Astrocyte (in vitro differentiated cells and primary cell): ENCODE measurements around the gene NARS2. TPM values are rescaled to one million over a fixed set of nuclear protein-coding genes. Genes with fewer than 3 reads are reported as not detected.

ENCODE experiments used
- DNase-seq: peaks from one replicate; pipeline ENCODE4 v3.0.0-alpha.2; 2010; ENCODE audit warnings: low read depth
- FAIRE-seq: peaks from 2 replicates; lab custom pipeline; 2011; peaks lifted over from hg19 to GRCh38; lab: Jason Lieb, UNC
- H2AFZ ChIP-seq: 2 replicates; pipeline ENCODE4 v1.6.0; 2012; ENCODE audit warnings: low read depth, low read length, inconsistent platforms
- H3K27ac ChIP-seq: 2 replicates; pipeline ENCODE4 v1.5.1; 2011; ENCODE audit warnings: low read depth, low read length, inconsistent platforms
- H3K27me3 ChIP-seq: 2 replicates; pipeline ENCODE4 v1.6.0; 2011; ENCODE audit warnings: low read length, inconsistent platforms; ENCODE audit not compliant: insufficient read depth
- H3K36me3 ChIP-seq: 2 replicates; pipeline ENCODE4 v1.5.1; 2011; ENCODE audit warnings: low read length, inconsistent platforms; ENCODE audit not compliant: insufficient read depth
- H3K4me1 ChIP-seq: 2 replicates; pipeline ENCODE4 v1.5.1; 2011; ENCODE audit warnings: low read length, inconsistent platforms; ENCODE audit not compliant: insufficient read depth
- H3K4me2 ChIP-seq: 2 replicates; pipeline ENCODE4 v1.6.0; 2012; ENCODE audit warnings: low read length, inconsistent platforms
- H3K4me3 ChIP-seq: 2 replicates; pipeline ENCODE4 v1.5.1; 2011; ENCODE audit warnings: low read depth, mild to moderate bottlenecking, low read length, inconsistent platforms; ENCODE audit not compliant: insufficient read depth
- H3K79me2 ChIP-seq: 2 replicates; pipeline ENCODE4 v1.6.0; 2012; ENCODE audit warnings: mild to moderate bottlenecking, low read length, inconsistent platforms; ENCODE audit not compliant: insufficient read depth
- H3K9ac ChIP-seq: 2 replicates; pipeline ENCODE4 v1.6.0; 2012; ENCODE audit warnings: mild to moderate bottlenecking, low read length, inconsistent platforms
- H3K9me3 ChIP-seq: 2 replicates; pipeline ENCODE4 v1.5.1; 2012; ENCODE audit warnings: low read depth, mild to moderate bottlenecking, low read length, inconsistent platforms; ENCODE audit not compliant: insufficient read depth
- H4K20me1 ChIP-seq: 2 replicates; pipeline ENCODE4 v1.6.0; 2012; ENCODE audit warnings: low read length, inconsistent platforms; ENCODE audit not compliant: insufficient read depth
- H3K27ac Mint-ChIP-seq: one replicate; pipeline ENCODE4 v1.8.0; 2021; ENCODE audit warnings: mild to moderate bottlenecking, mixed read lengths; ENCODE audit not compliant: unreplicated experiment
- H3K27me3 Mint-ChIP-seq: one replicate; pipeline ENCODE4 v1.8.0; 2021; ENCODE audit warnings: low read depth, mixed read lengths; ENCODE audit not compliant: unreplicated experiment
- H3K36me3 Mint-ChIP-seq: one replicate; pipeline ENCODE4 v1.8.0; 2021; ENCODE audit warnings: low read depth, mixed read lengths; ENCODE audit not compliant: unreplicated experiment
- H3K4me1 Mint-ChIP-seq: one replicate; pipeline ENCODE4 v1.8.0; 2021; ENCODE audit warnings: low read depth, mixed read lengths; ENCODE audit not compliant: unreplicated experiment
- H3K4me3 Mint-ChIP-seq: one replicate; pipeline ENCODE4 v1.8.0; 2021; ENCODE audit warnings: mild to moderate bottlenecking, moderate library complexity, mixed read lengths; ENCODE audit not compliant: unreplicated experiment
- H3K9me3 Mint-ChIP-seq: one replicate; pipeline ENCODE4 v1.8.0; 2021; ENCODE audit warnings: mild to moderate bottlenecking, mixed read lengths; ENCODE audit not compliant: unreplicated experiment
- EZH2 ChIP-seq: IDR thresholded peaks from 2 replicates; pipeline ENCODE4 v1.6.1; 2012; ENCODE audit warnings: mild to moderate bottlenecking, low read length, inconsistent platforms; ENCODE audit not compliant: insufficient read depth
- total RNA-seq: library from RNA; stranded (reverse); gene quantifications from 2 replicates; pipeline ENCODE4 v1.2.1, GENCODE V29; 2021
- TF ChIP-seq, protein P1 (sequence below): IDR thresholded peaks from 2 replicates; pipeline ENCODE4 v1.5.1; 2011; ENCODE audit warnings: low read depth, mild to moderate bottlenecking, inconsistent platforms, low read length, moderate library complexity; ENCODE audit not compliant: insufficient read depth

Gene NARS2
- total RNA-seq, 1 donor from 2014 or later, result 10.1 TPM

DNA sequence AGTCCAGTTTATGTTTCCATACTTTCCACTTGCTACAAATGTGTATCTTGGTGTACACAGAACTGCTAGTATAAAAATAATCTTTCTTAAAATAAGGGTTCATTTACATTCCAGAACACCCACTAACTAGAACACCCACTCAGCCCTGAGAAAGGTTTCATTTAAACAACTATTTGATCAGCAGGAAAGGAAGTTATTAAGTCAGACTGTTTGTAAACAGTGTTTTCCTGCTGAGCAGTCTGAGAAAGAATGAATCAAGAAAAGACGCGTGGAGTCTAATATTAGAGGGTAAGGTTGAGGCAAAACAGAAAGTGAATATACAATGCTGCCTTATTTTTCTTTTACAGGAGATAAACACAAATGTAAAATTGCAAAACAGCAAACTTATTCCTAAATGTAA, 32.7 kb downstream of the NARS2 start:
- H3K36me3 Mint-ChIP-seq, result peaks cover 7% of the 10 kb centered on the region
- Histone ChIP-seq H2AFZ (no peak overlapping the region), H3K4me3 (no peak overlapping the region), H3K27me3 (no peaks in the 10 kb centered on the region), H3K27ac (no peak overlapping the region), H3K79me2 (no peaks in the 10 kb centered on the region), H3K9ac (no peak overlapping the region), H3K36me3 (no peaks in the 10 kb centered on the region), H3K4me1 (no peaks in the 10 kb centered on the region), H4K20me1 (no peaks in the 10 kb centered on the region), H3K9me3 (no peaks in the 10 kb centered on the region), H3K4me2 (no peak overlapping the region)
- no peak overlapping the region for H3K27ac Mint-ChIP-seq
- no peaks in the 10 kb centered on the region for H3K4me1 Mint-ChIP-seq
- no peak for TF ChIP-seq EZH2
- TF ChIP-seq, protein P1, sequence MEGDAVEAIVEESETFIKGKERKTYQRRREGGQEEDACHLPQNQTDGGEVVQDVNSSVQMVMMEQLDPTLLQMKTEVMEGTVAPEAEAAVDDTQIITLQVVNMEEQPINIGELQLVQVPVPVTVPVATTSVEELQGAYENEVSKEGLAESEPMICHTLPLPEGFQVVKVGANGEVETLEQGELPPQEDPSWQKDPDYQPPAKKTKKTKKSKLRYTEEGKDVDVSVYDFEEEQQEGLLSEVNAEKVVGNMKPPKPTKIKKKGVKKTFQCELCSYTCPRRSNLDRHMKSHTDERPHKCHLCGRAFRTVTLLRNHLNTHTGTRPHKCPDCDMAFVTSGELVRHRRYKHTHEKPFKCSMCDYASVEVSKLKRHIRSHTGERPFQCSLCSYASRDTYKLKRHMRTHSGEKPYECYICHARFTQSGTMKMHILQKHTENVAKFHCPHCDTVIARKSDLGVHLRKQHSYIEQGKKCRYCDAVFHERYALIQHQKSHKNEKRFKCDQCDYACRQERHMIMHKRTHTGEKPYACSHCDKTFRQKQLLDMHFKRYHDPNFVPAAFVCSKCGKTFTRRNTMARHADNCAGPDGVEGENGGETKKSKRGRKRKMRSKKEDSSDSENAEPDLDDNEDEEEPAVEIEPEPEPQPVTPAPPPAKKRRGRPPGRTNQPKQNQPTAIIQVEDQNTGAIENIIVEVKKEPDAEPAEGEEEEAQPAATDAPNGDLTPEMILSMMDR, result no peak
- DNase-seq, result no peak
- H3K4me3 Mint-ChIP-seq, result no peak overlapping the region
- FAIRE-seq, result no peak
- no peaks in the 10 kb centered on the region for H3K27me3 Mint-ChIP-seq
- no peaks in the 10 kb centered on the region for H3K9me3 Mint-ChIP-seq

DNA sequence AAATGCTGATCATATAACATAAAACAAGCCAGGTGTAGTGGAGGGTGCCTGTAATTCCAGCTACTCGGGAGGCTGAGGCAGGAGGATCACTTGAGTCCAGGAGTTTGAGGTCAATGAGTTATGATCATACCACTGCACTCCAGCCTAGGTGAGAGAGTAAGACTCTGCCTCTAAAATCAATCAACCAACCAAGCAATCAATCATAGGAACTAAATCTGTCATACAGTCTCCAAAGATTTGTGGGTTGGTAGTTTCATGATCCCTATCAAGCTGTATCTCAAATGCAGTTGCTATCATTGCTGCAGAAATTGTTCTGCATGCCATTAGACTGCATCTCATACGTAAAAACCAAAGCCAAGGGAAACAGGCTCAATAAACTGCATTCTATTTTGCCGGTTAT, 33.1 kb downstream of the NARS2 start:
- Histone ChIP-seq H3K4me1 (no peaks in the 10 kb centered on the region), H3K79me2 (no peaks in the 10 kb centered on the region), H3K27me3 (no peaks in the 10 kb centered on the region), H3K4me3 (no peak overlapping the region), H3K9ac (no peak overlapping the region), H3K27ac (no peak overlapping the region), H3K9me3 (no peaks in the 10 kb centered on the region), H3K36me3 (no peaks in the 10 kb centered on the region), H3K4me2 (no peak overlapping the region), H4K20me1 (no peaks in the 10 kb centered on the region), H2AFZ (no peak overlapping the region)
- DNase-seq (no peak), FAIRE-seq (no peak)
- TF ChIP-seq, protein P1, result no peak
- no peak for TF ChIP-seq EZH2
- Mint-ChIP-seq H3K36me3 (peaks cover 6% of the 10 kb centered on the region), H3K27ac (no peak overlapping the region), H3K9me3 (no peaks in the 10 kb centered on the region), H3K4me3 (no peak overlapping the region), H3K4me1 (no peaks in the 10 kb centered on the region), H3K27me3 (no peaks in the 10 kb centered on the region)

DNA sequence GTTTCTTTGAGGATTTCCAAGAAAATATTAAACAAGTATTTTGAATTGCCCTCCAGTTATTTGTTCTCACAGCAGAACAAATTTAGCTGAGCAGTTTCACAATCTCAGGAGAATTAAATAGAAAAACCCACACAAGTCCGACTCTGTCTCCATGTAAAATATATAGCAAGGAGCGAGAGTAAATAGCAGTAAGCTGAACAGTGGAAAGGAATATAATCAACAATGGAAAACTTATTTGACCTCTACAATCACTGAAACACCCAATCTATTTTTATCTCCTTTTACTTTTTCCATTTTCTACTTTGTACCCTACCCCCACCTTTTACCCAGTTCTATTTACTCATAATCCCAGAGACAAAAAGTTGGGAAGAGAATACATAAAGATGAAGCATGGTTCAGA, 34.4 kb downstream of the NARS2 start:
- FAIRE-seq (no peak), DNase-seq (no peak)
- no peak overlapping the region for H3K4me2 ChIP-seq
- H3K36me3 Mint-ChIP-seq, result no peaks in the 10 kb centered on the region
- H3K9ac ChIP-seq, result no peak overlapping the region
- no peak overlapping the region for H3K27ac ChIP-seq
- TF ChIP-seq, protein P1, result no peak
- TF ChIP-seq EZH2, result no peak
- H3K79me2 ChIP-seq, result no peaks in the 10 kb centered on the region
- no peaks in the 10 kb centered on the region for H3K4me1 ChIP-seq
- no peaks in the 10 kb centered on the region for H3K27me3 ChIP-seq
- no peaks in the 10 kb centered on the region for H3K27me3 Mint-ChIP-seq
- no peak overlapping the region for H3K27ac Mint-ChIP-seq
- H3K4me3 ChIP-seq, result no peak overlapping the region
- no peaks in the 10 kb centered on the region for H3K36me3 ChIP-seq
- H3K9me3 Mint-ChIP-seq, result no peaks in the 10 kb centered on the region
- no peak overlapping the region for H3K4me3 Mint-ChIP-seq
- no peak overlapping the region for H2AFZ ChIP-seq
- H3K9me3 ChIP-seq, result no peaks in the 10 kb centered on the region
- no peaks in the 10 kb centered on the region for H4K20me1 ChIP-seq
- H3K4me1 Mint-ChIP-seq, result no peaks in the 10 kb centered on the region
